IMR-90 (cell line): ENCODE measurements around the gene DPP6.

Source experiments
- BHLHE40 ChIP-seq: fragments of 150-350 bp; IDR thresholded peaks from 2 replicates; pipeline ENCODE4 v1.6.1; 2016; ENCODE audit warnings: mild to moderate bottlenecking, low read depth, low read length
- CEBPB ChIP-seq: IDR thresholded peaks from 2 replicates; pipeline ENCODE4 v1.6.1; 2012; ENCODE audit warnings: low read depth, low read length, improper control_type of control experiment
- CHD1 ChIP-seq: IDR thresholded peaks from 2 replicates; pipeline ENCODE4 v1.6.1; 2012; ENCODE audit warnings: low read depth, low read length, improper control_type of control experiment
- CTCF ChIP-seq: conservative IDR thresholded peaks from 2 replicates; pipeline ENCODE4 v1.5.1; 2012; ENCODE audit warnings: mild to moderate bottlenecking, low read depth, low read length, improper control_type of control experiment
- ELK1 ChIP-seq: fragments of 150-350 bp; IDR thresholded peaks from 2 replicates; pipeline ENCODE4 v1.6.1; 2016; ENCODE audit warnings: low read depth, mild to moderate bottlenecking, low read length, moderate library complexity, borderline replicate concordance
- FOS ChIP-seq: fragments of 150-350 bp; IDR thresholded peaks from 2 replicates; pipeline ENCODE4 v1.6.1; 2016; ENCODE audit warnings: low read depth, low read length
- MAFK ChIP-seq: IDR thresholded peaks from 2 replicates; pipeline ENCODE4 v1.6.1; 2012; ENCODE audit warnings: low read depth, low read length, improper control_type of control experiment
- MXI1 ChIP-seq: IDR thresholded peaks from 2 replicates; pipeline ENCODE4 v1.6.1; 2012; ENCODE audit warnings: low read depth, mild to moderate bottlenecking, low read length, moderate library complexity, borderline replicate concordance
- NFE2L2 ChIP-seq: fragments of 150-350 bp; IDR thresholded peaks from 2 replicates; pipeline ENCODE4 v1.6.1; 2016; ENCODE audit warnings: low read depth, mild to moderate bottlenecking, low read length
- POLR2A ChIP-seq: IDR thresholded peaks from 2 replicates; pipeline ENCODE4 v1.6.1; 2012; ENCODE audit warnings: mild to moderate bottlenecking, low read depth, low read length
- RAD21 ChIP-seq: IDR thresholded peaks from 2 replicates; pipeline ENCODE4 v1.6.1; 2012; ENCODE audit warnings: low read length, improper control_type of control experiment
- RCOR1 ChIP-seq: IDR thresholded peaks from 2 replicates; pipeline ENCODE4 v1.6.1; 2012; ENCODE audit warnings: mild to moderate bottlenecking, low read length, improper control_type of control experiment; ENCODE audit not compliant: insufficient replicate concordance
- SMC3 ChIP-seq: fragments of 150-350 bp; IDR thresholded peaks from 2 replicates; pipeline ENCODE4 v1.6.1; 2016; ENCODE audit warnings: low read depth, mild to moderate bottlenecking, antibody characterized with exemption, low read length, moderate library complexity
- USF2 ChIP-seq: fragments of 150-350 bp; IDR thresholded peaks from 2 replicates; pipeline ENCODE4 v1.6.1; 2017; ENCODE audit warnings: mild to moderate bottlenecking, antibody characterized with exemption, low read length, low read depth

- TF ChIP-seq CTCF (no peak), RAD21 (no peak), ELK1 (no peak), MXI1 (no peak), POLR2A (no peak), CHD1 (no peak), CEBPB (no peak), RCOR1 (no peak), BHLHE40 (no peak), USF2 (no peak), NFE2L2 (no peak), MAFK (no peak), SMC3 (no peak), FOS (no peak)
Observed at GRCh38 chr7:154865984-154866685, 813.9 kb downstream of the DPP6 start.
